ENCODE measurements around the gene NPHP1.
A peak's percentile ranks its signal among the peaks of the same experiment; 100 is the strongest.
"Not testable (repeated sequence)": the region's sequence is repeated elsewhere in the genome, so short reads cannot be mapped to it uniquely, and the experiment has no call there.

NPHP1 gene

DNA sequence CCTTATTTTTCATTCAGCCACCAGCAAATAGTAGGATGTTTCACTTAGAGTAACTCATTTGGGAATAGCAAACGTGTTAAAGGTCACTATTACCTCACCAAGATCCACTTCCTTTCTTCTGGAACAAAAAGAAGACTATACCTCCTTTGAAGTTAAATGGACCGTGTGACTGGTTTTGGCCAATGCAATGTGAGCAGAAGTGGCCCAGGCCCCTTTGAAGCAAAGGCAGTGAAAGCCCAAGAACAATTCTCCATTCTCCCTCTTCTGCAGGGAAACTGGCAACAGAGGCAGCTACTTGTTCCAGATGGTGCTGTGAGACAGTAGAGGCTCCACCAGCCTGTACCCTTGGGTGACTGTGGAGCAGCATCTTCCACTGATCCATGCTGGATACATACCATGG lies 77.9 kb downstream of the NPHP1 start:
- no peak for DNase-seq (ENCODE audit: low spot score)

DNA sequence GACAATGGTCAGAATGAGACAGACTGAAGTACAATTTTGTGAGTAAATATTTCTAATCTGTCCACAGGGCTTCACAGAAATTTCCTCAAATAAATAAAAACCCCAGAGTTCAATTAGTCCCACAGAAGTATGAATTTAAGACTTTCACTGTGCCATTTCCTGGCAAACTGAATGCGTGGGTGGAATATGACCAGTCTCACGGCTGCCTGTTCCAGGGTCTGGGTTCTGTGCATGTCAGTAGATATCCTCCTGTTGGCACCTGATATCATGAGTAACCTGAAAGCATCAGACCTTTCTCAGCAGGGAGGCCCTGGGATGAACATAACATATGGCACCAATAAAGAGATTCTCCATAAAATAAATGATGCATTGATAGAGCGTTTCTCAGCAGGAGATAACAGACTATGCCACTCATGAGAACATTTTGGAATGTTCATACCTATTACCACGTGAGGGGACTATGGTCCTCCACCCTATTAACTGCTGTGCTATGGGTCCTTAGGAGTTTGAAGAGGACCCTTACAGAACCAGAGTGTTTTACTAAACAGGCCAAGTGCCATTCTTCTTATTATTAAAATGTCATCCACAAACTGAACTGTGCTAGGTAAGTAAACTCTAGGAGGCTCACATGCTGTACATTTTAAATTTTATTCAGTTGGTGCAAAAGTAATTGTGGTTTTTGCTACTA lies 78.6 kb downstream of the NPHP1 start:
- DNase-seq (ENCODE audit: low spot score) = no peak

DNA sequence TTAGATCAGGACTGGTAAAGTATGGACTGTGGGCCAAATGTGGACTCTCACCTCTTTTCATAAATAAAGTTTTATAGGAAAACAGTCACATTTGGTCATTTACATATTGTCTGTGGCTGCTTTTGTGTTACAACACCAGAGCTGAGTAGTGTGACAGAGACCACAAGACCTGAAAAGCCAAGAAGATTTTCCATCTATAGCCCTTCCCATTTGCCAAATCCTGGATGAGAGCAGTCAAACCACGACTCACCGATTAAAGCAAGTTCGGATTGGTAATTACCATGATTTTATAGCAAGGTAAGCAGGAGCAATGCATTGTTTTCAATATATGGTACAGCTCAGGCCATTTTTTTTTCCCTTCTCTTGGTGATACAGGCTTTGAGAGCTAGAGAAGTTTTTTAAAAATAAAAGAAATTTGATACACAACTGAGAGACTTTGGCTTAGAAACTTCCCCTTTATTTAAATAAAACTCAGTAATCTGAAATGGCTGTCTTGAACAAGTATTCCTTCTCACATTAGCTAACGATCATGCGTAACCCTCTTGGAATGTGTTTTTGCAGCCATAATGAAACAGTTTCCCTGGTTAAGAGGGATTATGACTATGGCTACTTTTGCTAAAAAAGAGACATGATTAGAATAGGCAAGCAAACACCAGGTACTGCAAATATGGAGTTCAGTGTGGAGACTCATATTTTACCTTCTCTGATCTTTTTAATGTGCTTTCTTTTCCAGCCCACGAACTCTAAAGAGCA lies 79.7 kb downstream of the NPHP1 start:
- no peak for DNase-seq (ENCODE audit: low spot score)

DNA sequence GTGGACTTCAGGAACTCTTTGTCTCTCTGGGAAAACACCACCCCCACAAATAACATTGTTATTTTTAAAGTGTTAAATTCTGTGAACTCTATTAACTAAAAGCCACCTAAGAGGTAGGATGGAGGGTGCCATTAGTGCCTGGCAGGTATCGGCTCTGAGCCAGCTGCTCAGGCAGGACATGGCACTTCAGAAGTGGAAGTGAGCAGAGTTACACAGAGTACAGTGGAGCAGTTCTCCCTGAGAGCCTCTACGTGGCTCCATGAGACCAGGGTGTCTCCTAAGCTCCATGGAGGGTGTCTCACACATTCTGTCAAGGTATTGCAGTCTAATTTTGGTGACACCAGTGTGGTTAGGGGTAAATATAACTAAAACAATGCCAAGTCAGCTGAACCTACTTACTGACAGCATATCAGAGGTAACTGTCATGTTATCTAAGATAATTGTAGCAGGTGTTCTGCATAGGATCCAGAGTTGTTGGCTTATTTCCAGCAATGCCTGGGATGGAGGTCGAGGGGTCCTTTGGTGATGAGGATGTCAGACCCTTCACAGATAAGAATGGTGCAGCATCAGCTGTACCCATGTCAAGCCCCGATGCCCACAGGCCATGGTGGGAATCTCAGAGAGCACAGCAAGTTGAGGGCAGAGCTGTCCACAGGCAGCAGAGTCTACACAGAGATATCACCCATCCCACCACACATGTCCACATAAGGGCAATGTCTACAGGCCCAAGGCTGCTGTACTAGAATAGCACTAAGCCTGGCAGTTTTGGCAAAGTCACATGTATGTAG lies 80.6 kb downstream of the NPHP1 start:
- no peak for DNase-seq (ENCODE audit: low spot score)

DNA sequence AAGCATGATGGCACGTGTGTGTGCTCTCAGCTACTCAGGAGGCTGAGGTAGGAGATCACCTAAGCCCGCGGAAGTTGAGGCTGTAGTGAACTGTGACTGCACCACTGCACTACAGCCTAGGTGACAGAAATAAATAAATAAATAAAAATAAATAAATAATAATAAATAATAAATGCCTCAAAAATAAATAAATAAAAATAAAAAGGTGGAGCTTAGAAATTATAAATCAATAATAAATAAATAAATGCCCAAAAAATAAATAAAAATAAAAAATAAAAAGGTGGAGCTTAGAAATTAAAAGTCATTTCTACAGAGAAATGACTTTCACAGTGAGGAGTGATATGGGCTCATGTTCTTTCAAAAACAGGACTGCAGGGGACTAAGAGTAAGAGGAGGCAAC lies 83.2 kb downstream of the NPHP1 start:
- no peak for DNase-seq (ENCODE audit: low spot score)

DNA sequence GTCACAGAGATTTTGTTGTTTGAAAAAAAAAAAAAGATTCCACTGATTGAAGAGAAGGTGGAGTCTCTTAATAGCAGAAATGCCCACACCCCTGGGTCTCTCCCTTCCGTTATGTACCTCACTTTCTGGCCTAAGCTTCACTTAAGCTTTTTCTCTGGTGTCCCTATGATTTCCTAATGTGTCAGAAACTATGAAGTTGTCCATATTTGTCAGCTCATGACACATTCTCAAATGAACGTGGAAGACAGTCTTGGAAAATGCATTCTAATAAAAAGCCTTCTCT lies 83.8 kb downstream of the NPHP1 start:
- no peak for DNase-seq (ENCODE audit: low spot score)

DNA sequence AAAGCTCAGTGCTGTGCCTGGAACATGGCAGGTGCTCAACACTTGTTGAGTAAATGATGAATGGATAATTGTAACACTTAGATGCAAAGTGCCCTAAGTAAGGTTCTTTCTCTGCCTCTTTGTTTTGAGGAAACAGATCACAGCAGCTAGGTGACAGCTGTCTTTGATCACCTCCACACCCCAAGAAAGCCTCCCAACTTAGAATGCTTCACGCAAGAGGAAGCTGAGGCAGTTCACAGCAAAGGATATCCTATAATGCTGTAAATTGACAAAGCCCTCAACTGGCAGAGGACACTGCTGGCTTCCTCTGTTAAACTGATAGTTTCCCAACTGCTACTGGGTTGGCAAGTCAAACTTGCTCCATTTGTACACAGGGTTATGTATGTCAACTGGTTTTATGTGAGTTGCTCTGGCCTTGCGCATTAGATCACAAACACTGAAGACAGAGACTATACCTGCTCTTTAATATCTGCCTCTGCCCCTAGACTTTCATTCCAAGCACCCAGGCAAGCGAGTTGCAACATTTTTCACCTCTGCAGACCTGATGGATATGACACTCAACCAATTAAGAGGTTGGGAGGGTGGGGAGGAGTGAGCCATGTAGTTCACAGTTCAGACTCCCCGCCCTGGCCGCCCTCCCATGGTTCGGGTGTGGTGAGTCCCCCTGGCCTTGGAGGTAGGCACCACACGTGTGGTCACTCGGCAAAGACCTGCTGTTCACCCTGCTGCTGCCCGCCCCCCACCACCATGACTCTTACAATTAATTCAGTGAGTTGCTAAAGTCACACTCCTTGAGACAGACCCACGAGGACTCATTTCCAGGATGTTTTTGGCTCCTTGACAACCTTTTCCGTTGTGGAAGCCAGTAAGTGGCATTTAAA lies 84.4 kb downstream of the NPHP1 start:
- DNase-seq (ENCODE audit: low spot score) = no peak

DNA sequence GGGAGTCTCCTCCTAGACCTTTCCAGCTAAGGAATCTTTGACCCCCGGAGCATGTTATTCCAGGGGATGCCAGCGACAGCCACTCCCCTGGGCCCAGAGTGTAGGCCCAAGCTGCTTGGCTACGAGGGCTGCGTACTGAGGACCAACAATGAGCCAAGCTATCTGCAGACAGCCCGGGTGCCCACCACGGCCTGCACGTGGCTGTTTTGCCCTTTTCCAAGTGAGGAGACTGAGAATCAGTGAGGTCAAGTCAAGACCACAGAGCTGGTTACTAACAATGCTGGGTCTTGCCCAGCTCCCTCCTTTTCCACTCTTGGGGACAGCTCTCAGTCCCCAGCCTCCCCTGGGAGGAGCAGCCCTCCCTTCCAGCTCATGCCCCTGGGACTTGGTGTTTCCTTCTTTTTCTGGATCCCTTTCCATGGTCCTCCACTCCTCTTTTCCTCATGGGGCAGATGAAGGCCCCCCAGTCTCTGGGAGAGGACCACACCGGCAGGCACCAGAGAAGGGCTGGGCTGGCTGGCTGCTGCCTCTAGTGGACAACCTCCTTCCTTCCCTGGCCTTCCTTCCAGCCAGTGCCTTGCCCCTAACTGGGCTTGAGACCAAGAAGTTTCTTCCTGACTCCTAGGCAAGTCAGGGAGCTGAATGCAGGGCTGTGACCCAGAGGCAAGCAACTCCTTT lies 88.6 kb downstream of the NPHP1 start:
- peak; percentile 93 for DNase-seq (ENCODE audit: low spot score)

DNA sequence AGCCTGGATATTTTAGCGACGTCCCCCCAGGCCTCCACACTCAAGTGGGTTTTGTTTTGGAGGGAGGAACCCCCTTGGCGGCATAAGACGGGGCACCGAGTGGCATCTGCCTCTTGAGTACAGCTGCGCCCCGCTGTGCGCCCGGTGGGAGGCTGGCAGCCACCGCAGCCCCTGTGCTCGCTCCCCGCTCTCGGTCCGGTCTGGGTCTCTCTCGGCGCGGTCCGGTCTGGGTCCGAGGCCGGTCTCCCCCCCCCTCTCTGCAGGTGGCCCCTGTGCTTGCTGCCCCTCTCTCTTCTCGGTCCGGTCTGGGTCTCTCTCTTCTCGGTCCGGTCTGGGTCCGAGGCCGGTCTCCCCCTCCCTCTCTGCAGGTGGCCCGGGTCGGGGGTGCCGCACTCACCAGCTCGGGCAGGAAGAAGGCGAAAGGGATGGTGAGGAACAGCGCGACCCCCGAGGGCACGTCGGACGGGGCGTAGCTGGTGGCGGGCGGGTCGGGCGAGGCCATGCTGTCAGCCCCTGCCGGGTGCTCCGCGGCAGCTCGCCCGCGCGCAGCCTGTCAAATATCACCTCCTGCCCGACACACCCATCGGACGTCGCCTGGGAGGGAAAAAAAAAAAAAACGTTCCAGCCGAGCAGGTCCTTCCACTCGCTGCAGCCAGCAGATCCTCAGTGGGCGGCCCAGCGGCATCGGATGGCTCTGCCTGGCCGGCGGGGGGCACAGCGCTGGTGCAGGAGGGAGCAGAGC lies 89.4 kb downstream of the NPHP1 start, which contains the start of gene MALL:
Gene MALL (minus strand): TSS at position 532 of the 742 bp plus-strand sequence. CDS start 30 bp downstream, at position 502.
- DNase-seq (ENCODE audit: low spot score) = peak; percentile 70

DNA sequence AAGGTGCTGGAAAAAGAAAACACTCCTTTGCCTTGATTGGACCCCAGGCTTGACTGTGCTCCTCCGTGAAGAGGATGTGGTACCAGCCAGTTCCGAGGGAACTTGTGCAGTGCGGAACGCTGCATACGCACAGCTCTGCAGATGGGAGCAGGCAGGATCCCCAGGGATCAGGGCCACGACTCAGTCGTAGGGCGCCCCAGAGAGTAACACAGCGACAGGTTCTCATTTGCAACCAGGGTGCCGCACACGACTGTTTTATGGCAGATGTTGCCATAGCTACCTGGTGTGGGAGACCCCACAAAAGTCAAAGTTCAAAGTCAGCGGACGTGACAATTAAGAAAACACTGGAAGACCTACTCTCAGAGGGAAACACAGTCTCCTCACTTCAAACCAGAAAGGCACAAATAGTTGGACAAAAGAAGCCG lies 90.0 kb downstream of the NPHP1 start:
- no peak for DNase-seq (ENCODE audit: low spot score)

DNA sequence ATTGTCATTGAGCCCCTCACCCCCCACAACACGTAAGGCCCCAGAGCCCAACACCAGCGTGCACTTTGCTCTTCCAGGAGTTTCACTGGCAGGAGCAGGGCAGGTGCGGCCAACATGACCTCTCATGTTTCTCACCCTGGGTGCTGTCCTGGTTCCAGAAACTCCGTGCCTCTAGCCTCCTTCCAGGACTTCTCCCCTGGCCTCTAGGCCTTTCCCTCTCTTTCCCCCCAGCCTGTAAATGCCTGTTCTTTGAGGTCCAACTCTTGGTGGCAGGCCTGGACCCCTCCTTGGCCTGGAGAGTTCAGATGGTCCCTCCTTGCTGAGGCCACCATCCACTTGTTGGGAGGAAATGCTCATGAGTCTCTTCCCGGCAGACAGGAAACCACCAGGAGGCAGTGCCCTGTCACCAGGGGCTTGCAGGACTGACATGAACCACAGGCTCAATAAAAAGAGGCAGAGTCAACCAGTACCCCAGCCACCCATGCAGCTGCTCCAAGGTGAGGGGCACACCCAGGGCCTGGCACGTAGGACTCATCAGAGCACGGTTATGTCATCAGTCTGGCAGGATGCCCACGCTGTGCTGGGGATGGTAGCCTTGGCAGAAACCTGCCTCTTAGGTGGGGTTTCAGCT lies 90.7 kb downstream of the NPHP1 start:
- DNase-seq (ENCODE audit: low spot score) = peak; percentile 30

DNA sequence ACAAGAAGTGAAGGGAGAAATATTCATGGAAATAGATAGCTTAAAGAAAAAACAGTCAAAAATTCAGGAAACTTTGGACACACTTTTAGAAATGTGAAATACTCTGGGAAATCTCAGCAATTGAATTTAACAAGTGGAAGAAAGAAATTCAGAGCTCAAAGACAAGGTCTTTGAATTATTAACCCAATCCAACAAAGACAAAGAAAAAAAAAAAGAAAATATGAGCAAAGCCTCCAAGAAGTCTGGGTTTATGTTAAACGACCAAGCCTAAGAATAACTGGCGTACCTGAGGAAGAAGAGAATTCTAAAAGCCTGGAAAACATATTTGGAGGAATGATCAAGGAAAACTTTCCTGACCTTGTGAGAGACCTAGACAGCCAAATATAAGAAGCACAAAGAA lies 96.5 kb downstream of the NPHP1 start:
- not testable (repeated sequence) for DNase-seq (ENCODE audit: low spot score)

DNA sequence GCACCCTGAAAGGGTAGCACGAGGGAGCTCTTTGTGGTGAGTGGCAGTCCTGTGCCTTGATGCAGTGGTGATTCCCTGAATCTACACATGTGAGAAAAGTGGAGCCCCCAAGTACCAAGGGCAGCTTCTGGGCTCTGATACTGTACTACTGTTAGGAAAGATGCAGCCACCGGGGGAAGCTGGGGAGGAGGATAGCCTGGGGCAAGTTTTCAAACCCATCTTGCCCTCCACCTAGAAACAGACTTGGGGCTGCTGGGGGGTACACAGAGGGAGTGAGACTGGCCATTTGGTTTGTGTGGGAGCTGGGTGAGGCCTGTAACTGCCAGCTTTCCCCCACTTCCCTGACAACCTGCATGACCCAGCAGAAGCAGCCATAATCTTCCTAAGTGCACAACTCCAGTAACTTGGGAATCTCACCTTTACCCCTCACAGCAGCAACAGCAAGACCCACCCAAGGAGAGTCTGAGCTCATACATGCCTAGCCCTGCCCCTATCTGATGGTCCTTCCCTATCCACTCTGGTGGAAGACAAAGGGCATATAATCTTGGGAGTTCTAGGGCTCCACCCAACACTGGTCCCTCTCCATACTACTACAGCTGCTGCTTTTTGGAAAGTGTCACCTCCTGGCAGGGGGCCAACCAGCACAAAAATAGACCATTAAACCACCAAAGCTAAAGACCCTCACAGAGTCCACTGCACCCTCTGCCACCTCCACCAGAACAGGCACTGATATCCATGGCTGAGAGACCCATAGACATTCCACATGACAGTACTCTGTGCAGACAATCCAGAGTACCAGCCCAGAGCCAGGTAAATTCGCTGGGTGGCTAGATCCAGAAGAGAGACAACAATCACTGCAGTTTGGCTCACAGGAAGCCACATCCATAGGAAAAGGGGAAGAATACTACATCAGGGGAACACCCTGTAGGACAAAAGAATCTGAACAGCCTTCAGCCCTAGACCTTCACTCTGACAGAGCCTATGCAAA lies 97.4 kb downstream of the NPHP1 start:
- DNase-seq (ENCODE audit: low spot score) = no peak

DNA sequence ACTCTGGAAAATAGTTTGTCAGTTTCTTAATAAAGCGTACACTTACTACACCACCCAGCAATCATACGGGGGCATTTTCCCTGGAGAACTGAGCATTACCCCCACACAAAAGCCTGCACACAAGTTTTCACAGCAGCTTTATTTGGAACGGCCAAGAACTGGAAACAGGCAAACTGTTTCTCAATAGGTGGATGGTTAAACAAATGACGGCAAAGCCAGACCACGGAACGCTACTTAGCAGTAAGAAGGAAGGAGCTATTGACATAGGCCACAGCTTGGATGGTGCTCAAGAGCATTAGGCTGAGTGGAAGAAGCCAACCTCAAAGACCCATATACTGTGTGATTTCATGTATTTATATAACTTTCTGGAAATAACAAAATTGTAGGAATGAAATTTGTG lies 98.2 kb downstream of the NPHP1 start:
- DNase-seq (ENCODE audit: low spot score) = no peak

DNA sequence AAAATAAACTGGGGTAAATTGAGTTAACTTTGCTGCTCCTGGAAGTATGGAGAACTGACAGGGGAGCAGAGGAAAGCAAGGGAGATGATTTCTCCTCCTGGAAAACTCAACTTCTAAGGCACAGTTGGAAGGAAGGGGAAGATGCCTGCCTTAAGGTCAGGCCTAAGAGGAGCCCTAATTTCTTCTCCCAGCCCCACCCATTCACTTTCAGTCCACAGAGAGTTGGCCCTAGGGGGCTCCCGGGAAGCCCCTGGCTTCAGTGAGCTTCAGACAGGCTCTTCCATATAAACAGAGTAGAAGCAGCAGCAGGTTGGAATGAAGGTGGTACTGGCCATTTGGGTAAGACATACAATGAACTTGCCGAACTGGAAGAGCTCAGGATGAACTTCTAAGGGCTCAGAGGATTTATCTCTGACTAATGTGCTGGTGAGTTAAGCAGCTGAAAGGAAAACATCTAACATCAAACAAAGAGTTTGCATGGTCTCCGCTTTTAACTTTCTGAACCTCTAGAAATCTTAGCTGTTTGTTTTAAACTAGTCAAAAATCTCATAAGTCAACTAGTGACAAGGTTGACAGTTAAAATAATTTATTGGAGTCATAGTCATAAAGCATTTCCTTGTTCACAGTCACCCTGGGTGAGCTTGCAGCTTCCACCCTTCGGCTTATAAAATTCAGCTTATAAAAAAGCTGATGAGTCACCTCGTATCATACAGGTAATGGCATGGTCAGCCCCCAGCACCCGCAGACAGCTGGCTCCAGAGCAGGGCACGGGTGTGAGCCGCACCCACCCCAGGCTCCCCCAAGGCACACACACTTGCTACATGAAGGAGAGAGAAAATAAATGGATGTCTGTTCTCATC lies 99.0 kb downstream of the NPHP1 start:
- peak; percentile 29 for DNase-seq (ENCODE audit: low spot score)

DNA sequence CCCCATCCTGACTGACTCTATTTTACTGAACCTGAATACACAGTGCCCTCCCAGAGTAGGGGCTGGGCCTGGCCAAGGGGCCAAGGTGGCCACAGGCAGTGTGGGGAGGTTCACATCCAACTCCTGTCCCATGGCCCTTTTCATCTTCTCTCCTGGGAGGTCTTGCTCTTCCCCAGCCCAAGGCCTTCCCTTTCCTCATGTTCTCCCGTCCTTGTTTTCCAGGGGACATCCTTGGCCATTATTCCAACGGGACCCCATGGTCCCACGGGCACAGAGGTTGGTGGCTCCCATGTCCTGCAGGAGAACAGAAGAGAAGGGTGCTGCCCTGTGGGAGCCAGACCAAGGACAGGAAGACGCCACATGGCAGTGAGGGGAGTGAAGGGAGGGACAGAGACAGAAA lies 99.6 kb downstream of the NPHP1 start:
- no peak for DNase-seq (ENCODE audit: low spot score)

DNA sequence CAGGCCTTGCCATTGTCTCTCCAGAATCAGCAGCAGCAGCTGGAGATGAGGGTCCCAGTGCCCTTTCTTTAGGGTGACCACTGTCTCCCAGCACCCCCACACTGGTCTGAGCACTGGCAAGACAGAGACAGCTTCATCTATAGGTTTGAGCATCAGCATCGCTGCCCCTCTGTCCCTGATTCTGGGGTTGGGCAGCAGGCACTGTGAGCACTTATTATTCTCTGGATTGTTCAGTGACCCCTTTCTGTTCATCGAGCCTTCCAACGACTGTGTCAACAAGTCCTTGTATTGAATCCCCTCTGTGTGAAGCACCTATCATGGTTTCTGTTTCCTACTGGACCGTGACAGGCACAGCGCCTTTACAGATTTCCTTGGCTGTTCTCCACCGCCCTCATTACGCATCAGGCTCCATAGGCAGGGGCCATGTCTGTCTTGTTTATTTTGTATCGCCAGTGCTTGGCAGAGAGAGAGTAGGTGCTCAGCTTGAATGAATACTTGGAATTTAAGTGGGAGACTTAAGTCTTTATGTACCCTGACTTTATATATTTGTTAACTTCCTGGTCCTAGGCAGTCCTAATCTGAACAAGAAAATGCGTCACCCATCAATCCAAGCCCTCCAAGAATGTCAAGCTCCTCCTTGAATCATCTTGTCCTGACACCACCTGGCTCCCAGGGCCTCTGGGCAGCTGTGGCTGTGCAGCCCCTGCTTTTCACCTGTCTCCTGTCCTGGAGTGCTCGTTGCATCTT lies 100.6 kb downstream of the NPHP1 start:
- no peak for DNase-seq (ENCODE audit: low spot score)
